HL-60 (cell line): ENCODE data around the gene BCAT1.

Source experiments
- DNase-seq, 2 experiments: peaks; one replicate each; pipeline ENCODE4 v3.0.0-alpha.2; 2010 to 2020; ENCODE audit warnings: low read depth in 1 of 2, low spot score in 1 of 2
- H3K27ac ChIP-seq: fragments of 250-450 bp; sonication (Bioruptor Pico); replicated peaks from 2 replicates; pipeline ENCODE4 v1.5.1; 2020; ENCODE audit warnings: mild to moderate bottlenecking, moderate library complexity
- H3K27me3 ChIP-seq: fragments of 250-450 bp; sonication (Bioruptor Pico); 2 replicates; pipeline ENCODE4 v1.5.1; 2021; ENCODE audit warnings: mild to moderate bottlenecking, moderate library complexity; ENCODE audit not compliant: insufficient read depth, poor library complexity, severe bottlenecking
- H3K4me3 ChIP-seq: replicated peaks from 2 replicates; pipeline ENCODE4 v1.5.1; 2011; ENCODE audit warnings: mild to moderate bottlenecking, control low read depth, low read length; ENCODE audit not compliant: insufficient read depth
- CTCF ChIP-seq: IDR thresholded peaks from one replicate; pipeline ENCODE4 v1.5.1; 2011; ENCODE audit warnings: low read length, control low read depth, inconsistent platforms; ENCODE audit not compliant: insufficient read depth
- GABPA ChIP-seq: IDR thresholded peaks from 2 replicates; pipeline ENCODE4 v1.6.1; 2012; ENCODE audit warnings: low read depth
- POLR2AphosphoS5 ChIP-seq: IDR thresholded peaks from 2 replicates; pipeline ENCODE4 v1.6.1; 2012; ENCODE audit warnings: low read depth
- SPI1 ChIP-seq: IDR thresholded peaks from 2 replicates; pipeline ENCODE4 v1.6.1; 2012; ENCODE audit warnings: low read depth, mild to moderate bottlenecking, borderline replicate concordance
- TF ChIP-seq, protein P1 (sequence below): IDR thresholded peaks from 2 replicates; pipeline ENCODE4 v1.6.1; 2012; ENCODE audit warnings: low read depth; ENCODE audit not compliant: insufficient replicate concordance

Gene BCAT1

GRCh38 chr12:24846689-24847088, 102.2 kb downstream of the BCAT1 start:
- no peak for DNase-seq

DNA sequence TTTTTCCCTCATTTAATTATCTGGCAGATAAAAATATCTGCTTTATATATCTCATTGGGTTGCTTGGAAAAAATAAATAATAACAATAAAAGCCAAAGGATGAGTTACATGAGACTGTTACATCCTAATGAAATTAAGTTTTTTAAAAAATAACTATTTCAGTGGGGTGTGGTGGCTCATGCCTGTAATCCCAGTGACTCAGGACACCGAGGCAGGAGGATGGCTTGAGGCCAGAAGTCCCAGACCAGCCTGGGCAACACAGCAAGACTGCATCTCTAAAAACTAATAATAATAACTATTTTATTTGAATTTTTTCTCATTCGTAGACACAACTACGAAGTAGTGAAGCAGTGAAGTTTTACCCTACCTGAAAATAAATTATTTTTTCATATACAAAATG, 103.3 kb downstream of the BCAT1 start:
- no peaks in the 10 kb centered on the region for H3K27me3 ChIP-seq
- no peak overlapping the region for H3K27ac ChIP-seq
- DNase-seq = no peak
- no peak for TF ChIP-seq GABPA
- TF ChIP-seq SPI1 = no peak
- TF ChIP-seq, protein P1, sequence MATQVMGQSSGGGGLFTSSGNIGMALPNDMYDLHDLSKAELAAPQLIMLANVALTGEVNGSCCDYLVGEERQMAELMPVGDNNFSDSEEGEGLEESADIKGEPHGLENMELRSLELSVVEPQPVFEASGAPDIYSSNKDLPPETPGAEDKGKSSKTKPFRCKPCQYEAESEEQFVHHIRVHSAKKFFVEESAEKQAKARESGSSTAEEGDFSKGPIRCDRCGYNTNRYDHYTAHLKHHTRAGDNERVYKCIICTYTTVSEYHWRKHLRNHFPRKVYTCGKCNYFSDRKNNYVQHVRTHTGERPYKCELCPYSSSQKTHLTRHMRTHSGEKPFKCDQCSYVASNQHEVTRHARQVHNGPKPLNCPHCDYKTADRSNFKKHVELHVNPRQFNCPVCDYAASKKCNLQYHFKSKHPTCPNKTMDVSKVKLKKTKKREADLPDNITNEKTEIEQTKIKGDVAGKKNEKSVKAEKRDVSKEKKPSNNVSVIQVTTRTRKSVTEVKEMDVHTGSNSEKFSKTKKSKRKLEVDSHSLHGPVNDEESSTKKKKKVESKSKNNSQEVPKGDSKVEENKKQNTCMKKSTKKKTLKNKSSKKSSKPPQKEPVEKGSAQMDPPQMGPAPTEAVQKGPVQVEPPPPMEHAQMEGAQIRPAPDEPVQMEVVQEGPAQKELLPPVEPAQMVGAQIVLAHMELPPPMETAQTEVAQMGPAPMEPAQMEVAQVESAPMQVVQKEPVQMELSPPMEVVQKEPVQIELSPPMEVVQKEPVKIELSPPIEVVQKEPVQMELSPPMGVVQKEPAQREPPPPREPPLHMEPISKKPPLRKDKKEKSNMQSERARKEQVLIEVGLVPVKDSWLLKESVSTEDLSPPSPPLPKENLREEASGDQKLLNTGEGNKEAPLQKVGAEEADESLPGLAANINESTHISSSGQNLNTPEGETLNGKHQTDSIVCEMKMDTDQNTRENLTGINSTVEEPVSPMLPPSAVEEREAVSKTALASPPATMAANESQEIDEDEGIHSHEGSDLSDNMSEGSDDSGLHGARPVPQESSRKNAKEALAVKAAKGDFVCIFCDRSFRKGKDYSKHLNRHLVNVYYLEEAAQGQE = no peak
- no peak for TF ChIP-seq CTCF
- no peak for TF ChIP-seq POLR2AphosphoS5
- no peak overlapping the region for H3K4me3 ChIP-seq

More at GRCh38 chr12:24846689-24847088, 102.2 kb downstream of the BCAT1 start:
- H3K4me3 ChIP-seq = no peak overlapping the region
- TF ChIP-seq GABPA = no peak
- TF ChIP-seq POLR2AphosphoS5 = no peak
- TF ChIP-seq CTCF = no peak
- no peak for TF ChIP-seq SPI1
- TF ChIP-seq, protein P1 = no peak
- H3K27ac ChIP-seq = no peak overlapping the region
- no peaks in the 10 kb centered on the region for H3K27me3 ChIP-seq

DNA sequence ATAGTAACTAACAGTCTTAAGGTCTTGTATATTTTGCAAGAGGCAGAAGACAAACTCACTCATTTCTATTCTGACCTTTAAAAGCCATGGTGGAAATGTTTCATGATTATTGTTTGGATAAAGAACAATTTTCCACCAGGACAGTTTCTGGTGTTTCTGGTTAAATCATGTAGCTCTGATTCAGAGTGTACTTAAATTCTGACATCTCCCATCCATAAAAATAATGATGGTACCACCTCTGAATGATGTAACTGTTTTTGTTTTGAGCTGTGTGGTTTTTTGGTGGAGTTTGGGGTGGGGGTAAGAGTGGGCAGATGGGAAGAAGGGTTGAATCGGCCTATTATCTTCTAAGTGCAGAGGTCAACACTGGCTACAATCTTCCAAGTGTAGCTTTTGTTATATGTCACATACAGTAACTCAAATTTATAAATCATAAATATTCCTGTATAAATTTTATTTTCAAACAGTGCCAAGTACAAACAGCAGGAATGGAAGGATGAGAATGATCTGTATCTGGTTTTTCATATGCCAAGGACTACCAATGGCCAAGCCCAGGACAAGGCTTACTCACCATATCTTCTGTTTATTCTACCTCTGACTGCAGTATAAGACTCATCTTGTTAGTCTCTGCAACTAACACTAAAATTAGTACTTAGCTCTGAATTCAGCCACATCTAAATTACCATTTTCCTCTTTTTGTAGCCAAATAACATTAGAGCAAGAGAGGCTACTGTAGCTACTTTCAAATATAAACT, 108.7 kb downstream of the BCAT1 start:
- H3K4me3 ChIP-seq = no peak overlapping the region
- no peaks in the 10 kb centered on the region for H3K27me3 ChIP-seq
- DNase-seq = no peak
- H3K27ac ChIP-seq = no peak overlapping the region
- TF ChIP-seq CTCF (no peak), GABPA (no peak)
- TF ChIP-seq, protein P1 = no peak
